Spleen (tissue), 7 donors: ENCODE measurements around the gene CCDC141.

Source experiments
- POLR2A ChIP-seq, 3 donors: fragments of 450-650 bp; IDR thresholded peaks; one replicate each; pipeline ENCODE4 v1.5.1; 2017; ENCODE audit warnings: antibody characterized with exemption in 3 of 3, mild to moderate bottlenecking in 1 of 3
- TF ChIP-seq, protein P1 (sequence below), 11 experiments: fragments of 200-600 bp in 7 of 11; fragments of 450-650 bp in 4 of 11; sonication (generic) in 4 of 11; IDR thresholded peaks in 8 of 11; conservative IDR thresholded peaks in 3 of 11; 1 replicate in 7 of 11; 2 replicates in 4 of 11; pipeline versions ENCODE4 v1.4.0 to v1.8.0; 2016 to 2021; ENCODE audit warnings: antibody characterized with exemption in 11 of 11, inconsistent platforms in 4 of 11, mild to moderate bottlenecking in 1 of 11
- donor health status: DM: no; HTN: no; CAD: no; lungs with moderate emphysema.
- donor health status: DM: no; HTN: no; CAD: no.
- donor health status: DM: no; HTN: no; CAD: no.

DNA sequence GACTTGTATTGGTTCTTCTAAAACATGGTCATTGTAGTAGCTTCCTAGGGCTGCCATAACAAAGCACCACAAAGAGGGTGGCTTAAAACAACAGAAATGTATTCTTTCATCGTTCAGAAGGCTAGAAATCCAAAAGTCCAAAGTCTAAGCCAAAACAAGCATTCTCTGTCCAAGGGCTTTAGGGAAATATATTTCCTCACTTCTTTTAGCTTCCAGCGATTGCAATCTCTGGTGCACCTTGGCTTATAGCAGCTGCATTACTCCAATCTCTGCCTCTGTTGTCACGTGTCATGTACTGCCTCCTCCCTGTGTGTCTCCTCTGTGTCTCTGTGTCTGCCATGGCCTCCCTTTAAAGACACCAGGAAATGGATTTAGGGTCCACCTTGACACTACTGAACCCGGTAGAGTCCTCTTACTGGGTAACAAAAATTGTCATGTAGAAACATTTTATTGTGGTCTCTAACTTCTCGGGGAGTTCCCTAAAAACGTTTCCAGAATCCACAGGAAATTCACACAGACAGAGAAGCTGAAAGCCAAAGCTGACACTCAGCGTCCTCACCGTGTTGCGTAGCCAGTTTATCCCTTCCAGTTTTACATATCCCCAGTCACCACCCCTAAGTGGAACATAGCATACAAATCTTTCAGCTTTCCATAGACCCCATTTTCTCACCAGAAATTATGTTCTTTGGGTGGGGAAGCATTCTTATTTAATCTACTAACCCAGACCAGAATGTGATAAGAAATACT lies 222.0 kb downstream of the CCDC141 start:
- TF ChIP-seq, protein P1, sequence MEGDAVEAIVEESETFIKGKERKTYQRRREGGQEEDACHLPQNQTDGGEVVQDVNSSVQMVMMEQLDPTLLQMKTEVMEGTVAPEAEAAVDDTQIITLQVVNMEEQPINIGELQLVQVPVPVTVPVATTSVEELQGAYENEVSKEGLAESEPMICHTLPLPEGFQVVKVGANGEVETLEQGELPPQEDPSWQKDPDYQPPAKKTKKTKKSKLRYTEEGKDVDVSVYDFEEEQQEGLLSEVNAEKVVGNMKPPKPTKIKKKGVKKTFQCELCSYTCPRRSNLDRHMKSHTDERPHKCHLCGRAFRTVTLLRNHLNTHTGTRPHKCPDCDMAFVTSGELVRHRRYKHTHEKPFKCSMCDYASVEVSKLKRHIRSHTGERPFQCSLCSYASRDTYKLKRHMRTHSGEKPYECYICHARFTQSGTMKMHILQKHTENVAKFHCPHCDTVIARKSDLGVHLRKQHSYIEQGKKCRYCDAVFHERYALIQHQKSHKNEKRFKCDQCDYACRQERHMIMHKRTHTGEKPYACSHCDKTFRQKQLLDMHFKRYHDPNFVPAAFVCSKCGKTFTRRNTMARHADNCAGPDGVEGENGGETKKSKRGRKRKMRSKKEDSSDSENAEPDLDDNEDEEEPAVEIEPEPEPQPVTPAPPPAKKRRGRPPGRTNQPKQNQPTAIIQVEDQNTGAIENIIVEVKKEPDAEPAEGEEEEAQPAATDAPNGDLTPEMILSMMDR (IDR thresholded peaks at IDR 0.05 in 8 of 11, conservative IDR thresholded peaks at IDR 0.05 in 3 of 11) = no peak
- no peak for TF ChIP-seq POLR2A (IDR thresholded peaks at IDR 0.05)
